Activated CD8-positive, alpha-beta T cell treated with anti-CD3 and anti-CD28 coated beads for 36 hours (primary cell): ENCODE measurements around the gene NAALADL2. TPM values are rescaled to one million over a fixed set of nuclear protein-coding genes. Genes with fewer than 3 reads are reported as not detected.

Experiments used
- ATAC-seq: fragments of 200-7000 bp; cut with Tn5 transposase; one replicate; pipeline ENCODE4 v1.10.0; 2021; ENCODE audit warnings: mild to moderate bottlenecking, moderate library complexity
- CTCF ChIA-PET: fragments of 350-600 bp; sonication (Branson Sonifier 250); formaldehyde crosslinking; loops from one replicate; lab custom pipeline; 2021; ENCODE audit warnings: antibody characterized with exemption; lab: Charles Lee
- POLR2A ChIA-PET: fragments of 350-600 bp; sonication (Branson Sonifier 250); formaldehyde crosslinking; loops from one replicate; lab custom pipeline; 2021; ENCODE audit warnings: antibody characterized with exemption; lab: Charles Lee
- DNase-seq: peaks from one replicate; pipeline ENCODE4 v3.0.0-alpha.2; 2020
- H3K27ac Mint-ChIP-seq: one replicate; pipeline ENCODE4 v1.8.0; 2021; ENCODE audit warnings: mild to moderate bottlenecking, mixed read lengths
- H3K27me3 Mint-ChIP-seq: one replicate; pipeline ENCODE4 v1.8.0; 2021; ENCODE audit warnings: mixed read lengths
- H3K36me3 Mint-ChIP-seq: one replicate; pipeline ENCODE4 v1.8.0; 2021; ENCODE audit warnings: low read depth, mixed read lengths
- H3K4me1 Mint-ChIP-seq: one replicate; pipeline ENCODE4 v1.8.0; 2021; ENCODE audit warnings: low read depth, mixed read lengths
- H3K4me3 Mint-ChIP-seq: one replicate; pipeline ENCODE4 v1.8.0; 2021; ENCODE audit warnings: mild to moderate bottlenecking, moderate library complexity, mixed read lengths
- H3K9me3 Mint-ChIP-seq: one replicate; pipeline ENCODE4 v1.8.0; 2021; ENCODE audit warnings: mixed read lengths
- CTCF ChIP-seq: fragments of 200-600 bp; IDR thresholded peaks from one replicate; pipeline ENCODE4 v1.8.0; 2022; ENCODE audit warnings: antibody characterized with exemption, mild to moderate bottlenecking
- intact Hi-C: fragments of 100-400 bp; cut with micrococcal nuclease; formaldehyde crosslinking; loops from one replicate; pipeline ENCODE4 v1.10.0; 2022
- total RNA-seq, 2 experiments: library from RNA; stranded (reverse); gene quantifications; one replicate each; pipeline ENCODE4 v1.2.3, GENCODE V29; 2021

NAALADL2 gene
- total RNA-seq, 2 experiments from 2014 or later = 0.60 TPM; not detected in 1

- H3K4me3 Mint-ChIP-seq = no peak overlapping the region
- ATAC-seq = no peak
- intact Hi-C loops = no loop called here
- TF ChIP-seq CTCF = no peak
- H3K9me3 Mint-ChIP-seq = no peaks in the 10 kb centered on the region
- H3K36me3 Mint-ChIP-seq = no peaks in the 10 kb centered on the region
- H3K4me1 Mint-ChIP-seq = no peaks in the 10 kb centered on the region
- ChIA-PET CTCF (no interaction called here), POLR2A (no interaction called here)
- no peaks in the 10 kb centered on the region for H3K27me3 Mint-ChIP-seq
- no peak overlapping the region for H3K27ac Mint-ChIP-seq
- DNase-seq = no peak
Measured at GRCh38 chr3:174958671-174959328, 99.7 kb downstream of the NAALADL2 start.

GRCh38 chr3:174959556-174960065 is 100.5 kb downstream of the NAALADL2 start:
- Mint-ChIP-seq H3K4me1 (no peaks in the 10 kb centered on the region), H3K9me3 (no peaks in the 10 kb centered on the region), H3K4me3 (no peak overlapping the region), H3K27me3 (no peaks in the 10 kb centered on the region), H3K36me3 (no peaks in the 10 kb centered on the region), H3K27ac (no peak overlapping the region)
- ChIA-PET POLR2A (no interaction called here), CTCF (no interaction called here)
- DNase-seq (no peak), ATAC-seq (no peak)
- intact Hi-C loops = no loop called here
- TF ChIP-seq CTCF = no peak

- Mint-ChIP-seq H3K9me3 (no peaks in the 10 kb centered on the region), H3K27ac (no peak overlapping the region), H3K36me3 (no peaks in the 10 kb centered on the region), H3K4me3 (no peak overlapping the region), H3K4me1 (no peaks in the 10 kb centered on the region), H3K27me3 (no peaks in the 10 kb centered on the region)
- TF ChIP-seq CTCF = no peak
- POLR2A ChIA-PET = no interaction called here
- ATAC-seq = no peak
- DNase-seq = no peak
- CTCF ChIA-PET = no interaction called here
- intact Hi-C loops = no loop called here
Measured at GRCh38 chr3:174960898-174961297, 101.8 kb downstream of the NAALADL2 start.

GRCh38 chr3:174973465-174973864 is 114.3 kb downstream of the NAALADL2 start:
- intact Hi-C loops = no loop called here
- no peaks in the 10 kb centered on the region for H3K4me1 Mint-ChIP-seq
- H3K36me3 Mint-ChIP-seq = no peaks in the 10 kb centered on the region
- H3K9me3 Mint-ChIP-seq = no peaks in the 10 kb centered on the region
- H3K27me3 Mint-ChIP-seq = no peaks in the 10 kb centered on the region
- no peak overlapping the region for H3K4me3 Mint-ChIP-seq
- no peak overlapping the region for H3K27ac Mint-ChIP-seq
- ATAC-seq (no peak), DNase-seq (no peak)
- ChIA-PET CTCF (interaction anchor here (1.5 kb wide), 1 partner anchor 34 kb away, joined by 3 read pairs; no protein-coding TSS in a partner anchor), POLR2A (no interaction called here)
- TF ChIP-seq CTCF = no peak

- Mint-ChIP-seq H3K4me3 (no peak overlapping the region), H3K9me3 (peaks cover 2% of the 10 kb centered on the region), H3K27ac (no peak overlapping the region), H3K4me1 (no peaks in the 10 kb centered on the region), H3K36me3 (no peaks in the 10 kb centered on the region), H3K27me3 (no peaks in the 10 kb centered on the region)
- no peak for DNase-seq
- ChIA-PET CTCF (no interaction called here), POLR2A (no interaction called here)
- TF ChIP-seq CTCF = no peak
- intact Hi-C loops = no loop called here
- no peak for ATAC-seq
Measured at GRCh38 chr3:174986685-174987084, 127.6 kb downstream of the NAALADL2 start.
